Middle frontal gyrus (tissue), 1 donor: Measurements from ENCODE around the gene HAGH.
A peak's percentile ranks its signal among the peaks of the same experiment; 100 is the strongest.

Source experiments
- DNase-seq: peaks from one replicate; pipeline ENCODE4 v3.0.0-alpha.2; 2015; ENCODE audit warnings: low spot score; ENCODE audit errors: extremely low spot score

The HAGH gene

GRCh38 chr16:1831186-1832075 is 4.8 kb upstream of the HAGH start:
- no peak for DNase-seq

GRCh38 chr16:1830213-1830612 is 3.6 kb upstream of the HAGH start:
- no peak for DNase-seq

- DNase-seq: no peak
Observed at GRCh38 chr16:1828645-1829410, 2.2 kb upstream of the HAGH start.

GRCh38 chr16:1825864-1826690 is 548 bp downstream of the HAGH start:
- peak; percentile 33 for DNase-seq

- no peak for DNase-seq
Observed at GRCh38 chr16:1825381-1825863, 1.2 kb downstream of the HAGH start.

- peak; percentile 20 for DNase-seq
Observed at GRCh38 chr16:1823821-1824220, 2.8 kb downstream of the HAGH start.

GRCh38 chr16:1822801-1823200 is 3.8 kb downstream of the HAGH start:
- DNase-seq: no peak

GRCh38 chr16:1821861-1822611 is 4.6 kb downstream of the HAGH start:
- no peak for DNase-seq

- no peak for DNase-seq
Observed at GRCh38 chr16:1820946-1821290, 5.7 kb downstream of the HAGH start.

- DNase-seq: no peak
Observed at GRCh38 chr16:1820096-1820945, 6.3 kb downstream of the HAGH start.

- no peak for DNase-seq
Observed at GRCh38 chr16:1819611-1820010, 7.0 kb downstream of the HAGH start.

- no peak for DNase-seq
Observed at GRCh38 chr16:1818873-1819525, 7.6 kb downstream of the HAGH start.

GRCh38 chr16:1818204-1818872 is 8.3 kb downstream of the HAGH start:
- DNase-seq: no peak

GRCh38 chr16:1817716-1818115 is 8.9 kb downstream of the HAGH start:
- DNase-seq: no peak

- DNase-seq: no peak
Observed at GRCh38 chr16:1817276-1817589, 9.4 kb downstream of the HAGH start.

- no peak for DNase-seq
Observed at GRCh38 chr16:1816396-1817275, 10.0 kb downstream of the HAGH start.

GRCh38 chr16:1815461-1815860 is 11.2 kb downstream of the HAGH start:
- no peak for DNase-seq

- DNase-seq: peak; percentile 40
Observed at GRCh38 chr16:1812732-1813163, 13.9 kb downstream of the HAGH start.
